Measurements from ENCODE around the gene ASB17. TPM values are rescaled to one million over a fixed set of nuclear protein-coding genes. Genes with fewer than 3 reads are reported as not detected.

Gene ASB17
- total RNA-seq, 4 donors from 2014 or later, result not detected

GRCh38 chr1:75879985-75880384 lies 52.2 kb downstream of the ASB17 start:
- DNase-seq, result no peak
- H3K9me3 ChIP-seq, result no peaks in the 10 kb centered on the region
- no peak overlapping the region for H3K4me3 ChIP-seq
- TF ChIP-seq, protein P1, sequence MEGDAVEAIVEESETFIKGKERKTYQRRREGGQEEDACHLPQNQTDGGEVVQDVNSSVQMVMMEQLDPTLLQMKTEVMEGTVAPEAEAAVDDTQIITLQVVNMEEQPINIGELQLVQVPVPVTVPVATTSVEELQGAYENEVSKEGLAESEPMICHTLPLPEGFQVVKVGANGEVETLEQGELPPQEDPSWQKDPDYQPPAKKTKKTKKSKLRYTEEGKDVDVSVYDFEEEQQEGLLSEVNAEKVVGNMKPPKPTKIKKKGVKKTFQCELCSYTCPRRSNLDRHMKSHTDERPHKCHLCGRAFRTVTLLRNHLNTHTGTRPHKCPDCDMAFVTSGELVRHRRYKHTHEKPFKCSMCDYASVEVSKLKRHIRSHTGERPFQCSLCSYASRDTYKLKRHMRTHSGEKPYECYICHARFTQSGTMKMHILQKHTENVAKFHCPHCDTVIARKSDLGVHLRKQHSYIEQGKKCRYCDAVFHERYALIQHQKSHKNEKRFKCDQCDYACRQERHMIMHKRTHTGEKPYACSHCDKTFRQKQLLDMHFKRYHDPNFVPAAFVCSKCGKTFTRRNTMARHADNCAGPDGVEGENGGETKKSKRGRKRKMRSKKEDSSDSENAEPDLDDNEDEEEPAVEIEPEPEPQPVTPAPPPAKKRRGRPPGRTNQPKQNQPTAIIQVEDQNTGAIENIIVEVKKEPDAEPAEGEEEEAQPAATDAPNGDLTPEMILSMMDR (IDR thresholded peaks at IDR 0.05), result no peak
- TF ChIP-seq POLR2A (IDR thresholded peaks at IDR 0.05), result no peak
- H3K4me1 ChIP-seq, result no peaks in the 10 kb centered on the region
- no peaks in the 10 kb centered on the region for H3K27me3 ChIP-seq
- no peak overlapping the region for H3K27ac ChIP-seq
- no peaks in the 10 kb centered on the region for H3K36me3 ChIP-seq

DNA sequence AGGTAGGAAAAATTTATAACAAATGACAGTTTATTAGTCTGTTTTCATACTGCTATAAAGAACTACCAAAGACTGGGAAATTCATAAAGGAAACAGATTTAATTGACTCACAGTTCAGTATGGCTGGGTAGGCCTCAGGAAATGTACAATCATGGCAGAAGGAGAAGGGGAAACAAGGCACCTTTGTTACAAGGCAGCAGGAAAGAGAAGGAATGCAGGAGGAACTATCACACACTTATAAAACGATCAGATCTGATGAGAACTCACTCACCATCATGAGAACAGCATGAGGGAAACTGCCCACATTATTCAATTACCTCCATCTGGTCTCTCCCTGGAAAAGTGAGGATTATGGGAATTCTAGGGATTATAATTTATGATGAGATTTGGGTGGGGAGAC lies 61.3 kb downstream of the ASB17 start:
- no peak for TF ChIP-seq POLR2A (IDR thresholded peaks at IDR 0.05)
- TF ChIP-seq, protein P1 (IDR thresholded peaks at IDR 0.05), result no peak
- Histone ChIP-seq H3K4me3 (no peak overlapping the region), H3K27me3 (no peaks in the 10 kb centered on the region), H3K4me1 (no peaks in the 10 kb centered on the region), H3K36me3 (no peaks in the 10 kb centered on the region), H3K27ac (no peak overlapping the region), H3K9me3 (no peaks in the 10 kb centered on the region)
- no peak for DNase-seq

Other genes with a start within 250 kb of the ASB17 start
- 100 to 1,000 TPM in 2 of 4 donors, 10 to 100 TPM in 2; 59.4 to 191 (median 98.8) TPM for gene ACADM, start 207.7 kb downstream of the ASB17 start, total RNA-seq
- gene RABGGTB, start 146.1 kb downstream of the ASB17 start, total RNA-seq, result 10 to 100 TPM; 50.8 to 67.7 (median 61.7) TPM
- gene MSH4, start 135.5 kb downstream of the ASB17 start, total RNA-seq, result under 1 TPM in 1 of 4 donors, not detected in 3; 0.54 TPM
- 1 to 10 TPM; 2.8 to 3.5 (median 3.4) TPM for gene ST6GALNAC3, start 142.3 kb upstream of the ASB17 start, total RNA-seq

Measured in Peyer's patch (tissue), 4 donors.